SU-DHL-6 (cell line): Measurements from ENCODE around the gene PITPNC1.

Experiments
- EZH2phosphoT487 ChIP-seq: fragments of 200-600 bp; sonication (generic), shearing (Covaris generic); conservative IDR thresholded peaks from 2 replicates; pipeline ENCODE4 v1.6.1; 2018; ENCODE audit warnings: mild to moderate bottlenecking, antibody characterized with exemption, low read length, moderate library complexity, mixed read lengths
- TF ChIP-seq, protein P1 (sequence below): fragments of 200-600 bp; sonication (generic); IDR thresholded peaks from one replicate; pipeline ENCODE4 v1.5.1; 2017; ENCODE audit warnings: antibody characterized with exemption, mild to moderate bottlenecking, low read length, moderate library complexity; ENCODE audit not compliant: insufficient read depth, poor library complexity, severe bottlenecking

DNA sequence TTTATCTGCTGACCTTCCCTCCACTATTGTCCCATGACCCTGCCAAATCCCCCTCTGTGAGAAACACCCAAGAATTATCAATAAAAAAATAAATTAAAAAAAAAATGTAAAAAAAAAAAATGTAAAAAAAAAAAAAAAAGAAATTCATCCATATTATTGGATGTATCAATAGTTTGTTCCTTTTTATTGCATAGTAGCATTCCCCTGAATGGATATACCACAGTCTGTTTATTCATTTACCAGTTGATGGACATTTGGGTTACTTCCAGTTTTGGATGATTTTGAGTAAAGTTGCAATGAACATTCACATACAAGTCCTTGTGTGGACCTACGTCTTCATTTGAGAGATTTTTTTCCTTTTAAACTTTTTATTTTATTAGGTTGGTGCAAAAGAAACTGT is 94.0 kb downstream of the PITPNC1 start:
- TF ChIP-seq, protein P1, sequence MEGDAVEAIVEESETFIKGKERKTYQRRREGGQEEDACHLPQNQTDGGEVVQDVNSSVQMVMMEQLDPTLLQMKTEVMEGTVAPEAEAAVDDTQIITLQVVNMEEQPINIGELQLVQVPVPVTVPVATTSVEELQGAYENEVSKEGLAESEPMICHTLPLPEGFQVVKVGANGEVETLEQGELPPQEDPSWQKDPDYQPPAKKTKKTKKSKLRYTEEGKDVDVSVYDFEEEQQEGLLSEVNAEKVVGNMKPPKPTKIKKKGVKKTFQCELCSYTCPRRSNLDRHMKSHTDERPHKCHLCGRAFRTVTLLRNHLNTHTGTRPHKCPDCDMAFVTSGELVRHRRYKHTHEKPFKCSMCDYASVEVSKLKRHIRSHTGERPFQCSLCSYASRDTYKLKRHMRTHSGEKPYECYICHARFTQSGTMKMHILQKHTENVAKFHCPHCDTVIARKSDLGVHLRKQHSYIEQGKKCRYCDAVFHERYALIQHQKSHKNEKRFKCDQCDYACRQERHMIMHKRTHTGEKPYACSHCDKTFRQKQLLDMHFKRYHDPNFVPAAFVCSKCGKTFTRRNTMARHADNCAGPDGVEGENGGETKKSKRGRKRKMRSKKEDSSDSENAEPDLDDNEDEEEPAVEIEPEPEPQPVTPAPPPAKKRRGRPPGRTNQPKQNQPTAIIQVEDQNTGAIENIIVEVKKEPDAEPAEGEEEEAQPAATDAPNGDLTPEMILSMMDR: no peak
- TF ChIP-seq EZH2phosphoT487: no peak
